SK-N-SH (cell line): ENCODE results near the gene NPHS1.

Source experiments
- CTCF ChIP-seq: fragments of 200-600 bp; sonication (generic); IDR thresholded peaks from 2 replicates; pipeline ENCODE4 v1.6.1; 2017; ENCODE audit warnings: antibody characterized with exemption, mild to moderate bottlenecking, moderate library complexity
- EP300 ChIP-seq, 2 experiments: IDR thresholded peaks; 2 replicates each; pipeline versions ENCODE4 v1.4.0 to v1.6.1; 2012; ENCODE audit warnings: borderline replicate concordance in 1 of 2, low read depth in 1 of 2, low read length in 1 of 2
- GATA2 ChIP-seq: sonication (generic); formaldehyde crosslinking; IDR thresholded peaks from 2 replicates; pipeline ENCODE4 v1.5.0; 2020; ENCODE audit warnings: mild to moderate bottlenecking, missing genetic modification reagents
- NRF1 ChIP-seq: IDR thresholded peaks from 2 replicates; pipeline ENCODE4 v1.6.1; 2012; ENCODE audit warnings: low read depth, mild to moderate bottlenecking, low read length
- PBX3 ChIP-seq: IDR thresholded peaks from 2 replicates; pipeline ENCODE4; 2012
- POLR2AphosphoS5 ChIP-seq: IDR thresholded peaks from 2 replicates; pipeline ENCODE4 v1.6.1; 2012; ENCODE audit warnings: low read depth, low read length
- RCOR1 ChIP-seq: fragments of 150-350 bp; IDR thresholded peaks from 2 replicates; pipeline ENCODE4 v1.6.1; 2017; ENCODE audit warnings: antibody characterized with exemption, low read length
- RFX5 ChIP-seq: IDR thresholded peaks from 2 replicates; pipeline ENCODE4 v1.6.1; 2012; ENCODE audit warnings: mild to moderate bottlenecking, improper control_type of control experiment, low read length
- SMC3 ChIP-seq: IDR thresholded peaks from 2 replicates; pipeline ENCODE4 v1.6.1; 2012; ENCODE audit warnings: low read depth, low read length, improper control_type of control experiment
- TAF1 ChIP-seq: IDR thresholded peaks from 2 replicates; pipeline ENCODE4 v1.6.1; 2012; ENCODE audit warnings: low read depth, mild to moderate bottlenecking, low read length, moderate library complexity, borderline replicate concordance
- TF ChIP-seq, protein P1 (sequence below): IDR thresholded peaks from 2 replicates; pipeline ENCODE4 v1.6.1; 2012; ENCODE audit warnings: mild to moderate bottlenecking, low read depth, low read length, moderate library complexity
- TF ChIP-seq, protein P2 (sequence below): IDR thresholded peaks from 2 replicates; pipeline ENCODE4 v1.4.0; 2012; ENCODE audit warnings: low read depth, borderline replicate concordance

DNA sequence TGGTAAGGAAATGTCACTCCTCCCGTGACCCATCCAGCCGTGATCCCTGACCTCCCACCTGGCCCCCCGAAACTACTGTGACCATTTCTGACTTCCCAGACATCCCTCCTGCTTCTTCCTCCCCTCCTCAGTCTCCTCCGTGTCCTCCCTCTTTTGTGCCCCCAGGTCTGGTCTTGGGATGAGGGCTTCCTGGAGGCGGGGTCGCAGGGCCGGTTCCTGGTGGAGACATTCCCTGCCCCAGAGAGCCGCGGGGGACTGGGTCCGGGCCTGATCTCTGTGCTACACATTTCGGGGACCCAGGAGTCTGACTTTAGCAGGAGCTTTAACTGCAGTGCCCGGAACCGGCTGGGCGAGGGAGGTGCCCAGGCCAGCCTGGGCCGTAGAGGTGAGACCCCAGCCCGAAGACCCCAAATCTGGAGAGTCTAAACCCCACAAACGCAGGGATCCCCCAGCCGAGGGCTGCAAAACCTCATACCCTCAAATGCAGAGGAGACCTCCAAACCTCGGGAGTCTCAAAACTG is 9.4 kb upstream of the NPHS1 start:
- TF ChIP-seq, protein P1, sequence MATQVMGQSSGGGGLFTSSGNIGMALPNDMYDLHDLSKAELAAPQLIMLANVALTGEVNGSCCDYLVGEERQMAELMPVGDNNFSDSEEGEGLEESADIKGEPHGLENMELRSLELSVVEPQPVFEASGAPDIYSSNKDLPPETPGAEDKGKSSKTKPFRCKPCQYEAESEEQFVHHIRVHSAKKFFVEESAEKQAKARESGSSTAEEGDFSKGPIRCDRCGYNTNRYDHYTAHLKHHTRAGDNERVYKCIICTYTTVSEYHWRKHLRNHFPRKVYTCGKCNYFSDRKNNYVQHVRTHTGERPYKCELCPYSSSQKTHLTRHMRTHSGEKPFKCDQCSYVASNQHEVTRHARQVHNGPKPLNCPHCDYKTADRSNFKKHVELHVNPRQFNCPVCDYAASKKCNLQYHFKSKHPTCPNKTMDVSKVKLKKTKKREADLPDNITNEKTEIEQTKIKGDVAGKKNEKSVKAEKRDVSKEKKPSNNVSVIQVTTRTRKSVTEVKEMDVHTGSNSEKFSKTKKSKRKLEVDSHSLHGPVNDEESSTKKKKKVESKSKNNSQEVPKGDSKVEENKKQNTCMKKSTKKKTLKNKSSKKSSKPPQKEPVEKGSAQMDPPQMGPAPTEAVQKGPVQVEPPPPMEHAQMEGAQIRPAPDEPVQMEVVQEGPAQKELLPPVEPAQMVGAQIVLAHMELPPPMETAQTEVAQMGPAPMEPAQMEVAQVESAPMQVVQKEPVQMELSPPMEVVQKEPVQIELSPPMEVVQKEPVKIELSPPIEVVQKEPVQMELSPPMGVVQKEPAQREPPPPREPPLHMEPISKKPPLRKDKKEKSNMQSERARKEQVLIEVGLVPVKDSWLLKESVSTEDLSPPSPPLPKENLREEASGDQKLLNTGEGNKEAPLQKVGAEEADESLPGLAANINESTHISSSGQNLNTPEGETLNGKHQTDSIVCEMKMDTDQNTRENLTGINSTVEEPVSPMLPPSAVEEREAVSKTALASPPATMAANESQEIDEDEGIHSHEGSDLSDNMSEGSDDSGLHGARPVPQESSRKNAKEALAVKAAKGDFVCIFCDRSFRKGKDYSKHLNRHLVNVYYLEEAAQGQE: no peak
- TF ChIP-seq PBX3 (no peak), GATA2 (CRISPR knock-in tag) (no peak), CTCF (no peak), SMC3 (no peak), RCOR1 (no peak), POLR2AphosphoS5 (no peak), TAF1 (no peak), EP300 (IDR thresholded peaks at IDR 0.05; ENCODE audit: borderline replicate concordance in 1 of 2, low read depth in 1 of 2, low read length in 1 of 2) (no peak), RFX5 (no peak), NRF1 (no peak)
- TF ChIP-seq, protein P2, sequence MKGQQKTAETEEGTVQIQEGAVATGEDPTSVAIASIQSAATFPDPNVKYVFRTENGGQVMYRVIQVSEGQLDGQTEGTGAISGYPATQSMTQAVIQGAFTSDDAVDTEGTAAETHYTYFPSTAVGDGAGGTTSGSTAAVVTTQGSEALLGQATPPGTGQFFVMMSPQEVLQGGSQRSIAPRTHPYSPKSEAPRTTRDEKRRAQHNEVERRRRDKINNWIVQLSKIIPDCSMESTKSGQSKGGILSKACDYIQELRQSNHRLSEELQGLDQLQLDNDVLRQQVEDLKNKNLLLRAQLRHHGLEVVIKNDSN: no peak
